Liver (tissue), 3 donors: ENCODE data around the gene TP63.

Experiments
- CTCF ChIP-seq: fragments of 150-350 bp; IDR thresholded peaks from 2 replicates; pipeline ENCODE4 v1.5.1; 2017; ENCODE audit warnings: improper control_type of control experiment, low read depth, low read length; ENCODE audit not compliant: missing input control
- MAX ChIP-seq: IDR thresholded peaks from 2 replicates; pipeline ENCODE4 v1.6.1; 2016; ENCODE audit warnings: antibody characterized with exemption
- RXRA ChIP-seq, 2 donors: IDR thresholded peaks; 2 replicates each; pipeline ENCODE4 v1.6.1; 2017 to 2018; ENCODE audit warnings: antibody characterized with exemption in 2 of 2, mild to moderate bottlenecking in 1 of 2
- YY1 ChIP-seq: IDR thresholded peaks from 2 replicates; pipeline ENCODE4 v1.6.1; 2016; ENCODE audit warnings: antibody characterized with exemption, mild to moderate bottlenecking
- TF ChIP-seq, protein P1 (sequence below): IDR thresholded peaks from 2 replicates; pipeline ENCODE4 v1.6.1; 2016; ENCODE audit warnings: antibody characterized with exemption
- donor health status: healthy.
- donor health status: healthy.

GRCh38 chr3:189809583-189809982 lies 178.4 kb downstream of the TP63 start:
- TF ChIP-seq CTCF (no peak), MAX (no peak), RXRA (IDR thresholded peaks at IDR 0.05) (no peak), YY1 (no peak)
- TF ChIP-seq, protein P1, sequence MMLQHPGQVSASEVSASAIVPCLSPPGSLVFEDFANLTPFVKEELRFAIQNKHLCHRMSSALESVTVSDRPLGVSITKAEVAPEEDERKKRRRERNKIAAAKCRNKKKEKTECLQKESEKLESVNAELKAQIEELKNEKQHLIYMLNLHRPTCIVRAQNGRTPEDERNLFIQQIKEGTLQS, result no peak
